ENCODE measurements around the gene PCDHGA1.

PCDHGA1 gene

DNA sequence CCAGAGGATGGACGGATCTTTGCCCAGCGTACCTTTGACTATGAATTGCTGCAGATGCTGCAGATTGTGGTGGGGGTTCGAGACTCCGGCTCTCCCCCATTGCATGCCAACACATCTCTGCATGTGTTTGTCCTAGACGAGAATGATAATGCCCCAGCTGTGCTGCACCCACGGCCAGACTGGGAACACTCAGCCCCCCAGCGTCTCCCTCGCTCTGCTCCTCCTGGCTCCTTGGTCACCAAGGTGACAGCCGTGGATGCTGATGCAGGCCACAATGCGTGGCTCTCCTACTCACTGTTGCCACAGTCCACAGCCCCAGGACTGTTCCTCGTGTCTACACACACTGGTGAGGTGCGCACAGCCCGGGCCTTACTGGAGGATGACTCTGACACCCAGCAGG, 160.5 kb downstream of the PCDHGA1 start:
- no peak for DNase-seq (ENCODE audit: low read depth)

DNA sequence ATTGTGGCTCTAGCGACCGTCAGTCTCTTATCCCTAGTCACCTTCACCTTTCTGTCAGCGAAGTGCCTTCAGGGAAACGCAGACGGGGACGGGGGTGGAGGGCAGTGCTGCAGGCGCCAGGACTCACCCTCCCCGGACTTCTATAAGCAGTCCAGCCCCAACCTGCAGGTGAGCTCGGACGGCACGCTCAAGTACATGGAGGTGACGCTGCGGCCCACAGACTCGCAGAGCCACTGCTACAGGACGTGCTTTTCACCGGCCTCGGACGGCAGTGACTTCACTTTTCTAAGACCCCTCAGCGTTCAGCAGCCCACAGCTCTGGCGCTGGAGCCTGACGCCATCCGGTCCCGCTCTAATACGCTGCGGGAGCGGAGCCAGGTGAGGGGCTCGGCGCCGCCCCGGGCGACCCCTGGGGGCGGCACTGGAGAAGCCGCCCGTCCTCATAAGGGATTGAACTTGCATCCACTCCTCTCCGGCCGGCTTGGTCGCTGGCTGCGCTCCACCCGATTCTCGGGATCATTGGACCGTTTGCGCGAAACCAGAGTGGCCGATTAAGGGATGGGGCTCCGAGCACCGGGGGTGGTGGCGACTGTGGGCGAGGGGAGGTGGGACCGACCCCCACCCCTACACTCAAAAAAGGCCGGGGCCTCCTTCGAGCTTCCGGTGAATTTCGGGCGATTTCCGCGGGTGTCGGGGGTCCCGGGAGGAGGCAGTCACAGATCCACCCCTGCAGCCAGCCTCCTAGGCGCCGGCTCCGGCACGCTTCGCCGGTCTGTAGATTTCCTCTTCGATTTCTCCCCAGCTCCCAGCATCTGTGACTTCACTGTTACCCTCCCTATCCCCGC, 161.2 kb downstream of the PCDHGA1 start:
- DNase-seq (ENCODE audit: low read depth): no peak

DNA sequence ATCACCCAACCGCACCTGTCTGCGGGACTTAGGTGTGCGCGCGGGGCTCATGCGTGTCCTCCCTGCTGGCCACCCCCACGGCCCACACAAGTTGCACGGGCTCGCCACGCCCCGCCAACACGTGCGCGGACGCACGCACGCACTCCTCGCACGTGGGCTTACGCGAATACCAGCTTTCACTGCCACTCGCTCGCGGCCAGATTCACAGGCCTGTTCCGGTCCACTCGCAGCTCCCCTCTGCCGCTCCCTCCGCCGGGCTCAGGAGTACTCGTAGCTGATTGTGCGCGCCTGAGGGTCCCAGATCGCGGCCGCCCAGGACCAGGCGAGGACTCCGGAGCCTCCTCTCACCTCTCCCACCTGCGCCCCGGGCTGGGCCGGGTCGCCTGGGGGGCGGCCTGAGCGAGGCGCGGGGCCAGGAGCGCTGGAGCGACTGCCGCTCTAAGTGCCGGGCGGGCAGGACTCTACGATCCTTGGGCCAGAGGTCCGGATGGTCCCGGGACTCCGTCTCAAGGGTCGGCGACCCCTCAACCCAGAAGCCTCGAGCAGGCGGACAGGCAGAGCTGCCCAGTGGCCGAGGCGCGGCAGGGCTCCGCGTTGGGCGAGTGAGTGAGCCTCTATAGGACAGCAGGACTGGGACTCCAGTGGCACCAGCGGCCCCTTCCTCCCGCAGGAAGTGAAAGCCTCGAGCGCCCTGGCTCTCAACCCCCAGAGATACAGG, 162.0 kb downstream of the PCDHGA1 start:
- DNase-seq (ENCODE audit: low read depth): no peak

DNA sequence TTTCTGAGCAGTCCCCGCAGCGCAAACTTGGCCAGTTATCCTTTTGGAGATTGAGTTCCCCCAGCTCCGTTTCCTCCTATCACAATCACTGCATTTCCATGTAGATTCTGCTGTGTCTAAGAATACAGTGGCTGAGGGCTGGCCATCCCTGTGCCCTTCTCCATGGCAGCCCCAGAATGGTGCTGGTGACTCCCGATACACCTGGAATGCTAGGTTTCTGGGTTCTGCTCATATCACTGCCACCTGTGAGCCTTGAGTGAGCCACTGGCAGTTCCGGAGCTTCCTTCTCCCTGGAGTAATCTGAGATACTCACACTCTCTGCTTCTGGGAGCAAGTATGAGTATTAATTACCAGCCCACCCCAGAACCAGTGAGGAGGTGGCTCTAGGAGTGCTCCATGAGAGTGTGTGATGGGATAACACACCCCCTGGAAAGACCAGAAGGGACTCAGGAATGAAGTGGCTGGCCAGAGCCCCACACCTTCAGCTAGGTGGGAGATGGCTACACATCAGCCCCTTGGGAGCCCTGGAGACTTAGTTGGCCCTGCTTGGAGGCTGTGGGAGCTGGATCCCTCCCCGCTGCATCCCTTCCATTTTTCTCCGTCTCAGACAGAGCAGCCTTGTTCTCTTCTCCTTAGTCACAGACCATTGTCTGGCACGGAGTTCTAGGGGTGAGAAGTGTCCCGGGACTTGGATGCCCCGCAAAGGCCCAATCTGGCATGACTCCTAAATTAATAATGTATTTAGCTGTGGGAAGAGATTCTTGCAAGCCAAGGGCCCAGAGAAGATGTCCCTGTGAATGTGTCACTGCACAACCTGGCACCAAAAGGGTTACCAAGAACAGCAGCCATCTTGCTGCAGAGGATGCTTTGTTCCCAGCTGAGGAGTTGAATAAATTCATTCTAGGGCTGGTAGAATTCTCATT, 163.4 kb downstream of the PCDHGA1 start:
- no peak for DNase-seq (ENCODE audit: low read depth)

DNA sequence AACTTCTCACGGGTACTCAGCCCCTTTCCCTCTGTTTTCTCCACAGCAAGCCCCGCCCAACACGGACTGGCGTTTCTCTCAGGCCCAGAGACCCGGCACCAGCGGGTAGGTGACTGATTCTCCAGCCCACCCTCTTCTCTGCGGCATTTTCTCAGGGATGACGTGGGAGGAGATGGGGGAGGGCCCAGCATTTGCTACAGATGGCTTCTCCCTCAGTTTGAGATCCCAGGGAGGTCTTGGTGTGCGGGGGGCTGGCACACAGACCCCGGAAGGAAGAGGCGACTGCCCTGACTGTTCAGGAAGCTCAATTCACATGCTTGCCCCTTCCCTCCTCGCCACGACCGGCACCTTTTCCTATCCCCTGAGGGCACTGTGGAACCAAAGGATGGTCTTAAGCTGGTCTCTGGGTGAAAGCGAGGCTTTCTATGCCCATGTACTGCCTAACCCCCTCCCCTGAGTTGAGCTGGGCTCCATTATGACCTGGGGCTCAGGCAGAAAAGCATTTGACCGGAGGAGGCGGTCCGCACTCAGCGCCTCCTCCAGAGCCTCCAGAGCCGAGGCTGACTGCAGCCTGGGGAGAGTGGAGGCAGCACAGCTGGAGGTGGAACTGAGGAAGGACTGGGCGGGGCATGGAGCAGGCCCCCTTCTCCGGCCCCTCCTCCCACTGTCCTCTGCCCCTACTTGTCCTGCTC, 164.6 kb downstream of the PCDHGA1 start:
- DNase-seq (ENCODE audit: low read depth): no peak

- no peak for DNase-seq (ENCODE audit: low read depth)
These were observed 165.1 kb downstream of the PCDHGA1 start for GRCh38 chr5:141495453-141495811.

GRCh38 chr5:141496038-141496437, 165.7 kb downstream of the PCDHGA1 start:
- no peak for DNase-seq (ENCODE audit: low read depth)

- DNase-seq (ENCODE audit: low read depth): no peak
These were observed 171.4 kb downstream of the PCDHGA1 start for GRCh38 chr5:141501761-141502160.

DNA sequence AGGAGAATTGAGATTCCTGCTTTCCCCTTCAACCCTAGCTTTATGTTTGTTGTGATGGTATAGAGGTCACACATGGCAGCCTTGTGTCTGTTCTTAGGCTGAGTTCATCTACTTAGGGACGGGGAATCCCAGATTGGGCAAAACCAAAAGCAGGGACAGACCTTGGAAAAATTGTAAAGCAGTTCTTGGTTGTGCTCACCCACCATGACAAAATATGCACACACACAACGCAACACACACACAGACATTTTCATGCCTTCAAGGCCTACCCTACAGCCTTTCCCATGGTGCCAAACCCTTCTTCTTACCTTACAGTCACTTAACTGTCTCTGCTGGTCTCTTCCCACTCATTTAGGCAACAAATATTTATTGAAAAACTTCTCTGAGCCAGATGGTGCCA, 173.4 kb downstream of the PCDHGA1 start:
- no peak for DNase-seq (ENCODE audit: low read depth)

DNA sequence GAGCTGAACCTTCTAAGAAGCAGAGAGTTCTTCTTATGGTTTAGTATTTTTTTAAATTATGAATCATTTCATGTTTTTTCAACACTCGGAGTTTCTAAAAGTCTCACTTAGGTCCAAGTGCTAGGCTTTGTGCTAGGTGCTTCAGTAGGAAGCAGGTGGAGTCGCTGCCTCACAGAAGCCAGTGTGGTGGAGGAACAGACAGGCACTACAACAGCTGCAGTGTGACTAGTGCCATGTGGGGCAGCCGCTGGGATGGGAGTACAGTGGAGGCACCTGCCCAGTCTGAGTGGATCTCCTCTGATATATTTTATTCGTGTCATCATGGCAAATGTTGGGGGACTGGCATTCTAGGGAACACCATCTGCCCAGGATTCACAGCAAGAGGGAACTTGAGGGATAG, 173.9 kb downstream of the PCDHGA1 start:
- no peak for DNase-seq (ENCODE audit: low read depth)

GRCh38 chr5:141506381-141507155, 176.3 kb downstream of the PCDHGA1 start:
- no peak for DNase-seq (ENCODE audit: low read depth)

- peak; percentile 82 for DNase-seq (ENCODE audit: low read depth)
These were observed 177.2 kb downstream of the PCDHGA1 start for GRCh38 chr5:141507387-141508091.

GRCh38 chr5:141508440-141508797, 178.1 kb downstream of the PCDHGA1 start:
- DNase-seq (ENCODE audit: low read depth): no peak

DNA sequence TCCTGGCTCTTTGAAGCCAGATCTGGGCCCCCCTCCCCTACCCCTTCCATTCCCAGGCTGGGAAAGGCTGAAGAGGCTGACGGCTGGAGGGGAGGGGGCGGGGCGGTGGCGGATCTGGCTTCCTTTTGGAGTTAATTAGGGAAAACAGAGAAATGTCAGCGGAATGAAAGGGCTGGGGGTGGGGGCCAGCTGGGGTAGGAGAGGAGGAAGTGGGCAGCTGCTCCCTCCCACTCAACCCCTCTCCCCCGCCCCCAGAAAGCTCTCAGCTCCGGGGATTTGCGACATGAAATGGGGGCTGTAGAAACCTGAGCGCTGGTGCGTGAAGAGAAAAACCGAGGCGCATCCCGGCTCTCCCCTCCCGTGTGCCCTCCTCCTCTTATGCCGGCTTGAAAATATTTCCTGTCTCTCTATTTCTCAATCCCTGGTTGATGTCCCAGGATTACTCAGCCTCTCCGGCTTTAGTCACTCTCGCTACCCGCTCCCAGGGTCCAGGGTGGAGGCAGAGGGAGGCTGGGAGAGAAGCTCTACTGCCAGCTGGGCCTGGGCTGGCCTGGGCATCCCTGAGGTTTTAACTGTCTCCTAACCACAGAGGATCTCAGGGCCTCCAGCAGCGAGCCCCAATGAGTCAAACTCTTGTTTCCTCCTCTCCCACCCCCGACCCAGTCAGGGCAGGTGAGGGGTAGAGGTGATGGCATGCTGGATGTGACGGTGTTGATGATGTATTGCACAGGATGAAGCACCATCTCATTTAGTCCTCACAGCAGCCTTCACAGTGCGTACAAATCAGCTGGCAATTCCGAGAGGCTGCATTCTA, 178.7 kb downstream of the PCDHGA1 start:
- peak; percentile 88 for DNase-seq (ENCODE audit: low read depth)

DNA sequence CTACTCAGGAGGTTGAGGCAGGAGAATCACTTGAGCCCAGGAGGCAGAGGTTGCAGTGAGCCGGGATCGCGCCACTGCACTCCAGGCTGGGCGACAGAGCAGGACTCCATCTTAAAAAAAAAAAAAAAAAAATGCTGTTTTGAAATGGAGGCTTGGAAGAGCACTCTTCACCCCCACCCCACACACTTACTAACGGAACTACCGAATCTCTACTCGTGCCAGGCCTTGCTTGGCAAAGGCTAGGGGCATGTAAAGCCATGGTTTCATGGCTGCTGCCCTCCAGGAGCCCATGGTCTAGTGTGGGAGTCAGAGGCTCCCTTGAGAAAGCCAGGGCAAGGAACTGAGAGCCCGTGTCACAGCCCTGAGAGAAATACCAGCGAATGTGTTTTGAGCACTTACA, 179.8 kb downstream of the PCDHGA1 start:
- DNase-seq (ENCODE audit: low read depth): no peak

GRCh38 chr5:141510850-141511601, 180.7 kb downstream of the PCDHGA1 start:
- DNase-seq (ENCODE audit: low read depth): no peak

DNA sequence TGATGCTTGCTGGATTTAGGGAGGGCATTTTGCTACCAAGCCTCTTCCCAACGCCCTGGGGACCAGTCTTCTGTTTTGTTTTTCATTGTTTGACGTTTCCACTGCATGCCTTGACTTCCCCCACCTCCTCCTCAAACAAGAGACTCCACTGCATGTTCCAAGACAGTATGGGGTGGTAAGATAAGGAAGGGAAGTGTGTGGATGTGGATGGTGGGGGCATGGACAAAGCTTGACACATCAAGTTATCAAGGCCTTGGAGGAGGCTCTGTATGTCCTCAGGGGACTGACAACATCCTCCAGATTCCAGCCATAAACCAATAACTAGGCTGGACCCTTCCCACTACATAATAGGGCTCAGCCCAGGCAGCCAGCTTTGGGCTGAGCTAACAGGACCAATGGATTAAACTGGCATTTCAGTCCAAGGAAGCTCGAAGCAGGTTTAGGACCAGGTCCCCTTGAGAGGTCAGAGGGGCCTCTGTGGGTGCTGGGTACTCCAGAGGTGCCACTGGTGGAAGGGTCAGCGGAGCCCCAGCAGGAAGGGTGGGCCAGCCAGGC, 181.5 kb downstream of the PCDHGA1 start:
- no peak for DNase-seq (ENCODE audit: low read depth)

DNA sequence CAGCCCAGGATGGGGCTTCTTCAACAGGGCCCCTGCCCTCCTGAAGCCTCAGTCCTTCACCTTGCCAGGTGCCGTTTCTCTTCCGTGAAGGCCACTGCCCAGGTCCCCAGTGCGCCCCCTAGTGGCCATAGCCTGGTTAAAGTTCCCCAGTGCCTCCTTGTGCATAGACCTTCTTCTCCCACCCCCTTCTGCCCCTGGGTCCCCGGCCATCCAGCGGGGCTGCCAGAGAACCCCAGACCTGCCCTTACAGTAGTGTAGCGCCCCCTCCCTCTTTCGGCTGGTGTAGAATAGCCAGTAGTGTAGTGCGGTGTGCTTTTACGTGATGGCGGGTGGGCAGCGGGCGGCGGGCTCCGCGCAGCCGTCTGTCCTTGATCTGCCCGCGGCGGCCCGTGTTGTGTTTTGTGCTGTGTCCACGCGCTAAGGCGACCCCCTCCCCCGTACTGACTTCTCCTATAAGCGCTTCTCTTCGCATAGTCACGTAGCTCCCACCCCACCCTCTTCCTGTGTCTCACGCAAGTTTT, 182.1 kb downstream of the PCDHGA1 start:
- peak; percentile 53 for DNase-seq (ENCODE audit: low read depth)
